CD4-positive, alpha-beta T cell treated with Interferon gamma for 1 hour (primary cell): ENCODE data around the gene MGAT5B.

Experiments used
- DNase-seq: peaks from one replicate; pipeline ENCODE4 v3.0.0-alpha.2; 2020

The MGAT5B gene

GRCh38 chr17:76880971-76881370, 12.8 kb downstream of the MGAT5B start:
- DNase-seq = no peak

- no peak for DNase-seq
Measured at GRCh38 chr17:76881408-76881807, 13.2 kb downstream of the MGAT5B start.

GRCh38 chr17:76881966-76882365, 13.8 kb downstream of the MGAT5B start:
- no peak for DNase-seq

- no peak for DNase-seq
Measured at GRCh38 chr17:76883744-76884525, 15.7 kb downstream of the MGAT5B start.

GRCh38 chr17:76884995-76885893, 17.0 kb downstream of the MGAT5B start:
- no peak for DNase-seq

GRCh38 chr17:76885894-76886290, 17.7 kb downstream of the MGAT5B start:
- DNase-seq = no peak

GRCh38 chr17:76886395-76886794, 18.2 kb downstream of the MGAT5B start:
- DNase-seq = no peak

GRCh38 chr17:76887802-76888201, 19.6 kb downstream of the MGAT5B start:
- DNase-seq = no peak

- no peak for DNase-seq
Measured at GRCh38 chr17:76888661-76889060, 20.5 kb downstream of the MGAT5B start.

- DNase-seq = no peak
Measured at GRCh38 chr17:76889323-76889722, 21.1 kb downstream of the MGAT5B start.

GRCh38 chr17:76892329-76892728, 24.1 kb downstream of the MGAT5B start:
- no peak for DNase-seq

GRCh38 chr17:76893623-76894334, 25.6 kb downstream of the MGAT5B start:
- no peak for DNase-seq

GRCh38 chr17:76894842-76895241, 26.6 kb downstream of the MGAT5B start:
- no peak for DNase-seq

GRCh38 chr17:76897023-76897422, 28.8 kb downstream of the MGAT5B start:
- no peak for DNase-seq

GRCh38 chr17:76899414-76899813, 31.2 kb downstream of the MGAT5B start:
- no peak for DNase-seq

- DNase-seq = no peak
Measured at GRCh38 chr17:76900723-76901122, 32.5 kb downstream of the MGAT5B start.

- no peak for DNase-seq
Measured at GRCh38 chr17:76901542-76902197, 33.5 kb downstream of the MGAT5B start.

- DNase-seq = no peak
Measured at GRCh38 chr17:76902476-76902875, 34.3 kb downstream of the MGAT5B start.

- no peak for DNase-seq
Measured at GRCh38 chr17:76903631-76904030, 35.4 kb downstream of the MGAT5B start.

- DNase-seq = no peak
Measured at GRCh38 chr17:76904116-76904515, 35.9 kb downstream of the MGAT5B start.

GRCh38 chr17:76905036-76905435, 36.8 kb downstream of the MGAT5B start:
- DNase-seq = no peak

GRCh38 chr17:76905836-76906235, 37.6 kb downstream of the MGAT5B start:
- no peak for DNase-seq

- DNase-seq = no peak
Measured at GRCh38 chr17:76906463-76906862, 38.3 kb downstream of the MGAT5B start.
